Adrenal gland (tissue), 5 donors: Measurements from ENCODE around the gene THAP4.

Source experiments
- POLR2A ChIP-seq, 2 donors: fragments of 450-650 bp; IDR thresholded peaks; one replicate each; pipeline ENCODE4 v1.6.1; 2017; ENCODE audit warnings: antibody characterized with exemption in 2 of 2, mild to moderate bottlenecking in 2 of 2, moderate library complexity in 1 of 2
- TF ChIP-seq, protein P1 (sequence below), 6 experiments: fragments of 450-650 bp in 4 of 6; fragments of 200-600 bp in 2 of 6; sonication (generic) in 1 of 6; IDR thresholded peaks; 1 replicate in 5 of 6; 2 replicates in 1 of 6; pipeline versions ENCODE4 v1.5.1 to v1.8.0; 2016 to 2021; ENCODE audit warnings: antibody characterized with exemption in 6 of 6, mild to moderate bottlenecking in 2 of 6, moderate library complexity in 1 of 6
- donor health status: DM: no; HTN: no; CAD: no.

- TF ChIP-seq, protein P1, sequence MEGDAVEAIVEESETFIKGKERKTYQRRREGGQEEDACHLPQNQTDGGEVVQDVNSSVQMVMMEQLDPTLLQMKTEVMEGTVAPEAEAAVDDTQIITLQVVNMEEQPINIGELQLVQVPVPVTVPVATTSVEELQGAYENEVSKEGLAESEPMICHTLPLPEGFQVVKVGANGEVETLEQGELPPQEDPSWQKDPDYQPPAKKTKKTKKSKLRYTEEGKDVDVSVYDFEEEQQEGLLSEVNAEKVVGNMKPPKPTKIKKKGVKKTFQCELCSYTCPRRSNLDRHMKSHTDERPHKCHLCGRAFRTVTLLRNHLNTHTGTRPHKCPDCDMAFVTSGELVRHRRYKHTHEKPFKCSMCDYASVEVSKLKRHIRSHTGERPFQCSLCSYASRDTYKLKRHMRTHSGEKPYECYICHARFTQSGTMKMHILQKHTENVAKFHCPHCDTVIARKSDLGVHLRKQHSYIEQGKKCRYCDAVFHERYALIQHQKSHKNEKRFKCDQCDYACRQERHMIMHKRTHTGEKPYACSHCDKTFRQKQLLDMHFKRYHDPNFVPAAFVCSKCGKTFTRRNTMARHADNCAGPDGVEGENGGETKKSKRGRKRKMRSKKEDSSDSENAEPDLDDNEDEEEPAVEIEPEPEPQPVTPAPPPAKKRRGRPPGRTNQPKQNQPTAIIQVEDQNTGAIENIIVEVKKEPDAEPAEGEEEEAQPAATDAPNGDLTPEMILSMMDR (IDR thresholded peaks at IDR 0.05): no peak
- TF ChIP-seq POLR2A (IDR thresholded peaks at IDR 0.05): no peak
Measured at GRCh38 chr2:241645056-241645914, 8.3 kb upstream of the THAP4 start.
